GM21360 (cell line): ENCODE measurements around the gene BPIFB4.
"Not testable (repeated sequence)": the region's sequence is repeated elsewhere in the genome, so short reads cannot be mapped to it uniquely, and the experiment has no call there.

Experiments used
- ATAC-seq: cut with Tn5 transposase; IDR thresholded peaks from one replicate; pipeline ENCODE4 v1.9.1; 2021; ENCODE audit warnings: mild to moderate bottlenecking, moderate library complexity; ENCODE audit not compliant: unreplicated experiment

Gene BPIFB4

DNA sequence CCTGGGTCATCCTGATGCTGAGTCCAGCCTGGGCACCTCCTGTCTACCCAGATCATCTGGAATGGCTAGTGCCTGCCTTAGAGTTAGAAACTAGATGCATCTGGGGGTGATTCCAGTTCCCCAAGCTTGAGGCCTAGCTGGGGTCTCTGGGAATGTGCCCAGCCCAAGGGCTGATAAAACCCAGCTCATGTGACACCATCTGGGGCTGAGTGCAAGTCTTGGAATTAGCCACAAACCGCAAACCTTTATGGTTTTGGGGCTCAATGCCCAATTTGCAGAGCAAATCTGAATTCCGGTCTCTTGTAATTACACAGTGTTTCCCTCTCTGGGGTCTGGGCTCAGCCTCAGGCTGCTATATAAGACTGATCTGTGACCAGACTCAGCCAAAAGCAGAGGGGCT lies at the start of gene BPIFB4:
Gene BPIFB4, plus strand, starts transcription at position 385 of the 400 bp plus-strand sequence. CDS start 1,884 bp downstream, outside the sequence.
- ATAC-seq = no peak

DNA sequence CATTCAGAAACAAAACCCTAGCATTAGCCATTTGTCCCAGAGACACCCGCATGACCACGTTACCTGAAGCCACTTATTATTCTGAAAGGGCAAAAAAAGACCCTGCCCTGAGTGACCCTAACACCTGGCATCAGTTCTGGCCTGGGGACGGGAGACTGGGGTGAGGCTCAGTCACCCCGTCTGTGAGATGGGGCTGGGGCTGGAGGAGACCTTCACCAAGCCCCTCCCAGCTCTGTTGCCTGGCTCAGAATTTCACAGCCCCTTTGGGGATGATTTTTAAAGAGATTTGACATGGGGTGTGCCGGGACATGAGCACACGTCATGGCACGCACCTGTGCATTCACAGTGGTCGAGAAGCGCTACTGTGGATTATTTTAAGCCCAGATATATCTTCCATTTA lies 49.4 kb upstream of the BPIFB4 start:
- ATAC-seq = no peak

DNA sequence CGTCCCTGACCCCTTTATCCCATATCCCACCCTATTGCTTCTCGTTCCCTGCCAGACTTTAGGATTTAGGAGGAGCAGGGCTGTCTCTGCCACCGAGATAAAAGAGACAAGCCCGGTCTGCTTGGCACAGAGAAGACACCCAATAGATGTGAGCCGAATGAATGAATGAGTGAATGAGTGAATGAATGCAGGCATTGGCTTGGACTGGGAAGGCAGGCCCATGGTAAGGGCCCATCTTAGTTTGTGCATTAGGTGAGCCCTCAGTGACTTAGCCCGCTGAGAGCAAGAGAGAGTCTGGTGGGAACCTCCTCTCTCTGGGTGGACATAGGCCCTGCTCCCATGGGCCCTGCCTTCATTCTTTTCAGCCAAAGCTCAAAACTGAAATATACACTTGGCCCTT lies 48.9 kb upstream of the BPIFB4 start:
- no peak for ATAC-seq

DNA sequence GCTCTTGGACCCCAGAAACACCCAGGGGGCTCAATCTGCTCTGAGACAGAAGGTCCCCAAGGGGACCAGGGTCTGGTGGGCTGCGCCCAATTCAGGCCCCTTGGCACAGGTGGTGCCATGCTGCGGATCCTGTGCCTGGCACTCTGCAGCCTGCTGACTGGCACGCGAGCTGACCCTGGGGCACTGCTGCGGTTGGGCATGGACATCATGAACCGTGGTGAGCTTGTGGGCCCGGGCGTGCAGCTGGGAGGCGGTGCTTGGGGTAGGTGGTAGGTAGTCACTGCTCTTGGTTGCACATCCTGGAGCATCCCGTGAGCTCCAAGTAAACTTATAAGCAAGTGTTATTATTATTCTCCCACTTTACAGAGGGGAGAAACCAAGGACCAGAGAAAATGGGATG lies 47.9 kb upstream of the BPIFB4 start, which contains the start of gene BPIFB6:
Gene BPIFB6, plus strand, starts transcription at position 118 of the 400 bp plus-strand sequence. Its CDS starts 0 bp downstream, at position 118.
- no peak for ATAC-seq

DNA sequence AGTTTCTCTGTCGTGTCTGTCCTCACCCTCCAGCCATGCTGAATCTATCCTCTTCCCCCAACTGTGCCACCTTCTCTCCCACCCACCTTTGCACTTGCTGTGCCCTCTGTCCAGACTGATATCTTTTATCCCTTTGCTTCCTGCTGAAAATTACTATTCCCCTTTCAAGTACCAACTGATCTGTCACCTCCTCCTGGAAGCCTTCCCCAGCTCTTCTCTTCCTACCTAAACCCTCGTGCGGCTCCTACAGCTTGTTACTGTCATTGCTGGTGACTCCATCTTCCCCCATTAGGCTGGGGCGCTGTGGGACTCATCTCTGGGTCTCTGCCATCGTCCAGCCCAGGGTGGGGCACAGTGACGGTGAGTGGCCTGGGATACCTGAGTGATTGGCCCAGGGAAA lies 46.9 kb upstream of the BPIFB4 start:
- no peak for ATAC-seq

DNA sequence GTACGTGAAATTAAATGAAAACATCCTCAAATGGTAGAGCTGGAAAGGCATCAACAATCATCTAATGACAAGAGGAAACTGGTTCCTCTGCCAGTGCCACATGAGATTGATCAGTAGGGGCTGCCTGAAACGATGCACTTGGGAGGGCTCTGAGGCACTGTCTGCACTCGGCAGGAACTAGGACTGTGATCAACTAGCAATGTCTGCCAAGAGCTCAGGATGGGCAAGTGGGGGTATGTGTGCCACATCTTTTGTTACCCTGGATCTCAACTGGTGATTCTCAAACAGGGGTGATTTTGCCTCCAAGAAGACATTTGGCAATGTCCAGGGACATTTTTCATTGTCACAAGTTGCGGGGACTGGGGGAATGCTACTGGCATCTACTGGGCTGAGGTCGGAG lies 46.1 kb upstream of the BPIFB4 start:
- ATAC-seq = no peak

DNA sequence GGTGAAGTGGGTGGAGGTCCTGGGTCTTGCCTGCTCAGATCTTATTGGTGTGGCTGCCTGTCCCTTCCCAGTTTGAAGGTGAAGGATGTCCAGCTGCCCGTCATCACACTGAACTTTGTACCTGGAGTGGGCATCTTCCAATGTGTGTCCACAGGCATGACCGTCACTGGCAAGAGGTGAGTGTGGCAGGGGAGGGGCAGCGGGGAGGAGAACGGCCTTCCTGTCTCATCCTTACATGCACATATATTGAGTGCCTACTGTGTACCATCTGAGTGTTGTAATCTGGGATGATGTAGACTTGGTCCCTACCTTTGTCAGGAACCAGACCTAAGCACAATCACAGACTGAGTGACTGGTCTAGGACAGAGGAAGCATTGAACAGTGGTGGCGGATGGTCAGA lies 45.3 kb upstream of the BPIFB4 start:
- ATAC-seq = no peak

DNA sequence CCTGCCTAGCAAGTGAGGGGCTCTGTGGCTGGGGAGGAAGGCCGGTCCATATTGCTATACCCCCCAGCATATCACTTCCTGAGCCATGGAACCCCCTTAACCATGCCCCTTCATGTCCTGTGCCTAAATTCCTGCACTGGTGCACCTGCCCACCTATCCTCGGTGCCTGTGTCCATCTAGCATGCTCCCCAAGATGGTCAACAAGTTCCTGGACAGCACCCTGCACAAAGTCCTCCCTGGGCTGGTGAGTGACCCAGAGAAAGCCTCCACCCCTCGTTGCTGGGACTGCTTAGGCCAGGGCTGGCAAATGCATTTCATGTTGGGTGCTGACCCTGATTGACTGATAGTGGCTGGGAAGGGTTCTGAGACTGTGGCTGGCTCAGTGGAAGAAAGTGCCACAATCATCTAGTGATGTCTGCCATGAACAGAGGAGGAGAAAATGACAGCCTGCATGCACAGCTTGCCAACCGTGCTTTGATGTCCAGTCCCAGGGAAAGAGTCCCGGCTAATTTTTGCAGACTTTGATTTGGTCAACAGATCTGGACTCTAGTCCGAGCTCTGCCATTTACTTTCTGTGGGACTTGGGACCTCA lies 44.4 kb upstream of the BPIFB4 start:
- no peak for ATAC-seq

DNA sequence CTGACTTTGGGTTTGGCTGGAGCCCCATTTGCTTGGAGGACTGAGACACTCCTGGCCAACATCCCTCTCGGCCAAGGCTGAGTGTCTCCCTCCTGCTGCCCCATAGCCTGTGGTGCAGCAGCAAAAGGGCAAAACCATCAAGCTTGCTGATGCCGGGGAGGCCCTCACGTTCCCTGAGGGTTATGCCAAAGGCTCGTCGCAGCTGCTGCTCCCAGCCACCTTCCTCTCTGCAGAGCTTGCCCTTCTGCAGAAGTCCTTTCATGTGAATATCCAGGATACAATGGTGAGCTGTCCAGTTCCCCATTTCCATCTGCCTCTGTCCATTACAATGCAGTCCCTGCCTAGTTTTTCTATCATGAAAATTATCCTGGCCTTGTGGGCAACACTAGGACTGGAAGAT lies 42.0 kb upstream of the BPIFB4 start:
- ATAC-seq = no peak

DNA sequence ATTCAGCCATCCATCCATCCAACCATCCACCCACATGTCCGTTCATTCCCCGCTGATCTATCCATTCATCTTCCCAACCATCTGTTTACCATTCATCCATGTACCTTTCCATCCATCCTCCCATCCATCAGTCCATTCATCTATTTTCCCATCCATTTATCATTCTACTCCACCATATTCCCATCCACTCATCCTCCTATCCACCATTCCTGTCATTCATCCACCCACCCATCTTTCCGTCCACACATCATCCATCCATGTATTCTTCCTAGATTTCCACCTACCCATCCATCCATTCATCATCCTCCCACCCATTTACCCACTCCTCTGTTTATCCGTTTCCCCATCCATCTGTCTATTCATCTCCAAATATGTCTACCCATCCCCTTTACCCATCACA lies 41.2 kb upstream of the BPIFB4 start:
- no peak for ATAC-seq

DNA sequence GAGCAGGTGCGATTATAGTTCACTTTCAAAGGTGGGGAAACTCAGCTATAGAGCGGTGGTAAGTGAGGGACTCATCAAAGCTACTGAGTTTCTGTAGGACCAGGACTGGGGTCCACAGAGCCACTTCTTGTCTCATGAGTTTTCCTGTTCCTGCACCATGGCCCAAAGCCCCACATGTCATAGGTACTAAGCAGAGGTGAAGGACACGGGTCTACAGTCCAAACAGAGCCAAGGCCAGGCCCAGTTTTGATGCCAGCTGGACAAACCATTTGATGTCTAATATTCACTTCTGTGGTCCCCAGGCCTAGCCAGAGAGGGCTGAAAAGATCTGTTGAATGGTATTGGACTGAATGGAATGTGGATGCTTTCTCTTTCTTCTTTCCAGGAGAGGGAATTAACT lies 37.0 kb upstream of the BPIFB4 start:
- no peak for ATAC-seq

DNA sequence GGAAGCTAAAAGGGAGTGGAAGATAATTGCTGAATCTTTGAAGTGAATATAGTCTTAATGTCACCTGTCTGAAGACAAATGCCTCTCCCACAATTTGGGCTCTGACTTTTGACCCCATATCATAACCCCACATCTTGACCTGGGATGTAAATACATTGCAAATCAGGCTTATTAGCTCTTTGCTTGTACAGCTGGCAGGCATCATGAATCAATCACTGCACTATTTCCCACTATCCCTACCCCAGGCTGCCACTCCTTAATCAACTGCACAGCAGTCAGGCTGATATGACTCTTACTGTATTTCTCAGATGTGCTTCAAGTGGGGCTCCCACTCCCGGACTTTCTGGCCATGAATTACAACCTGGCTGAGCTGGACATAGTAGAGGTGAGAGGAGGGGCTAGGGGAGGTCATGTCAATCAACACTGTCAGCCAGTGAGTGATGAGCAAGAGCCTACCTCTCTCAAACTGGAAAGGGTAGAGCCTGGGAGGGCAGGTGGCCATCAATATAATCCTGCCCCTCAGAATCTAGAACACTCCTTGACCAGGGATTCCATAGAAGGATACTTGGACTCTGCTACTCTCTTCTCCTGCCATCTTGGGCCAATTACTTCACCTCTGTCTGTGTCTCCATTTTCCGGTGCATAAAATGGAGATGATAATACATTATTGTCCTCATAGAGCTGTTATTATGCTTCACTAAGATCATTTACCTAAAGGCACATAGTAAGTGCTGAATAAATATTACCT lies 36.3 kb upstream of the BPIFB4 start:
- no peak for ATAC-seq

DNA sequence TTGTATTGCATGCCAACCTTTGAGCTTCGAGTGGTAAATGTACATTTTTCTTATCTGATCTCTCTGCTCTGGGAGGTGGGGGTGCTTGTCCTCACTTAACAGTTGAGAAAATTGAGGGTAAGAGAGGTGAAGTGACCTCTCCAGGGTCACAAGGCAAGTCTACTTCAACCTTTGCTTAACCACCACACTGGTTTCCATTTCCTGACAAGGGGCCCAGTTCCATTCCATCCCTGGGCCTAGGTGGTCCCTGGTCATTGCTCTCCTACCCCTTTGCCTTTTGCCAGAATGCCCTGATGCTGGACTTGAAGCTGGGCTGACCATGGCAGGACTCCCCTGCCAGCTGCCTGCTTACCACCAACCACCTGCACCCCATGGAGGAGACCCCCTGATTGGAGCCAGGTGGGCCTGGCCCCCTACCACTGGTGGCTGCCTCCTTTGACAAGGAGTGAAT lies 35.7 kb upstream of the BPIFB4 start:
- no peak for ATAC-seq

DNA sequence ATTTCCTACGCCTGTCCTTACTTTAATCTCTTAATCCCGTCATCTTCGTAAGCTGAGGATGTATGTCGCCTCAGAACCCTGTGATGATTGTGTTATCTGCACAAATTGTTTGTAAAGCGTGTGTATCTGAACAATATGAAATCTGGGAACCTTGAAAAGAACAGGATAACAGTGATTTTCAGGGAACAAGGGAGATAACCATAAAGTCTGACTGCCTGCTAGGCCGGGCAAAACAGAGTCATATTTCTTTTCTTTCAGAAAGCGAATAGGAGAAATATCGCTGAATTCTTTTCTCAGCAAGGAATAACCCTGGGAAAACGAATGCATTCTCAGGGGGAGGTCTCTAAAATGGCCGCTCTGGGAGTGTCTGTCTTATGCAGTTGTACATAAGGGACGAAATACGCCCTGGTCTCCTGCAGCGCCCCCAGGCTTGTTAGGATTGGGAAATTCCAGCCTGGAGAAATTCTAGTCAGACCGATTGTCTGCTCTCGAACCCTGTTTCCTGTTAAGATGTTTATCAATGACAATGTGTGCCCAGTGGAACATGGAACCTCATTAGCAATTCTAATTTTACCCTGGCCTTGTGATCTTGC lies 34.2 kb upstream of the BPIFB4 start:
- ATAC-seq = not testable (repeated sequence)

DNA sequence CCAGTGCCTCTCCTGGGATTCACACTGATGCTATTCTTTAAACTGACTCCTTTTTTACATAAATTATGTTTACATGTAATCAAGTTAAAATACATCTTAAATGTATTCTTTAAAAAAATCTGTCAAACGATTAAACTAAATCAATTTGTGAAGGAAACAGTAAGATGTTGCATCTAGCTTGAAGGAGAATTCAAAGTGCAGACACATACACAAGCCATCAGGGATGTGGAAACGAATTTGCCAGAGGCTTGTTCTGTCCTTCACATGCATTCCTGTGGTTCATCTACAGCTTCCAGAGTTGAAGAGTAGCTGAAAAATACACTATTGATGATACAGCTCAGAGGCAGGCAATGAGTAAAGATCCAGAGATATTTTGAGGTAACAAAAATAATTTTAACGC lies 33.0 kb upstream of the BPIFB4 start:
- no peak for ATAC-seq

DNA sequence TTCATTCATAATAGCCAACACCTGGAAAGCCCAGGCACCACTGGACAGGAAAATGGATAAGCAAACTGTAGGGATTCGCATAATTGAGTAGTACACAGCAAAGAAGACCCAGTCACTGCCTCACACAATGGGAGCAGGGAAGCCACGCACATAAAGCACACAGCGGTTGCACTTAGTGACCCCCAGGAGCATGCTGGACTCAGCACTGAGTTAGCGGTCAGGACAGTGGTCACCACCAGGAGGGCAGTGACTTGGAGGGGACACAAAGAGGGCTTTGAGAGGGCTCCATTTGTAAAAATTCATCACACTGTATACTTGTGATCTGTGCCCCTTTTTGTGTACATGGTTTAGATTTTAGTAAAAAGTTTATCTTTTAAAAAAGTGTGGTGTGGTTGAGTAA lies 28.1 kb upstream of the BPIFB4 start:
- no peak for ATAC-seq

DNA sequence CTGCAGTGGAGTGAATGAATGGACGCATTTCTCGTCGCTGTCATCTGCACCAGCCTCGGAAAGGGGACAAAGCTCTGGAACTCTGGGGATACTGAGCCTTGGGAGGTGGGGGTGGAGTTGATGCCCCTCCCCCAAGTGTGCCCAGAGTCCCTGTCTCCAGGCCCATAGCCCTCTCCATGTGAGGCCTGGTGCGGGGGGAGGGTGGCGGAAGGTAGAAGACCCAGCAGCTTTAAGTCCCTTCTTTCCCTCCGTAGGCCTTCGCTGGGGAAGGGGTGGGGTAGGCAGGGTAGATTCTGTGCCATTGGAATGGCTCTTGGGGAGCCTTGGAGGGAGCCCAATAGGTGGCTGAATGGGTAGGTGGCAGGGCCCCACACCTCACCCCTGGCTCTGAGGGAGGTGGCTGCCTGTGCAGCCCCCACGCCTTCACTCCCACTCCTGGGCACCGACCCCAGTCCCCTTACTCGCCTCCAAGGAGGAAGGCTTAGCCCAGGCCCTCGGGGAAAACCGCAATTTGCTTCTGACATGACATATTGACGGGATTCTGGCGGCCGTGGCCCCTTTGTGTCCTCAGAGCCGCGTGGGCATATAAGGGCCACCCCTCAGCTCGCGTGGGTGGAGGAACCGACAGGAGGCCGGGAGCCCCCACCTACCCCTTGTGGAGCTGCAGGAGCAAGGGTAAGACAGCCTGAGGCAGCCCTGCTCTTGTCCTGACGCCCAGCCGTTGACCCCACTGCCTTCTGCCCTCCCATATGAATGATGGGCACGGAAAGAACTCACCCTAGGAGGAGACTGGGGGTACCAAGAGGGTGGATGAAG lies 25.9 kb upstream of the BPIFB4 start, which contains the start of gene BPIFB3:
Gene BPIFB3, plus strand, starts transcription at position 613 of the 816 bp plus-strand sequence. CDS start 1,533 bp downstream, outside the sequence.
- no peak for ATAC-seq

DNA sequence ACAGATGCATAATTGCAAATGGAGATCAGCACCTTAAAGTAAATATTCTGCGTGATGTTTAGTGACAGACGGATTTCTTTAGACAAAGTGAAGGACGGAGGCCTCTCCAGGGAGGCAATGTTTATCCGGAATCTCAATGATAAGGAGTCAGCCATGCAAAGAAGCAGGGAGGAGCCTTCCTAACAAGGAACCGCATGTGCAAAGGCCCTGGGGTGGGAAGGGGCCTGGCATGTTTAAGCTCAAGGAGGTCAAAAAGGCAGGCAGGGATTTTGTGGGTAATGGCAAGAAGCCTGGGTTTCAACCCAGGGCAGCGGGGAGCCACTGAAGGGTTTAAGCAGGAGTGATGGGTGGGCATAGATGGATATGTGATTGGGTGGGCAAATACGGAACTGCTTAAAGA lies 25.1 kb upstream of the BPIFB4 start:
- ATAC-seq = no peak

DNA sequence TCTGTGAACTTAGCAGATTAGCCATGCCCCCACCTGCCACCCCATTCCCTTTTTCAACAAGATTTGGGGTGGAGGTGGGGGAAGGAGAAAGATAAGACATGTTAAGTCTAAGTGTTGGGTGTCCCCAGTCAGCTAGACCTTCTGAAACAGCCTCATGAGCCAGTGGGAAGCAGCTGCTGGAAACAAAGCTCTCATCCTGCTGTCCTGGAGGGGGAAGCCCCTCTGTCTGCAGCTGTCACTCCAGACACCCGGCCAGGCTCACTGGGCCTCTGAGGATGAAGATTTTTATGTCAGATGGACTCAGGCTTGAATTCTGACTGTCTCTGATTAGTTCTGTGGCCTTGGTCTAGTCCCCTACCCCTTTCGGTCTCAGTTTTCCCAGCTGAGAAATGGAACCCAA lies 24.7 kb upstream of the BPIFB4 start:
- no peak for ATAC-seq

DNA sequence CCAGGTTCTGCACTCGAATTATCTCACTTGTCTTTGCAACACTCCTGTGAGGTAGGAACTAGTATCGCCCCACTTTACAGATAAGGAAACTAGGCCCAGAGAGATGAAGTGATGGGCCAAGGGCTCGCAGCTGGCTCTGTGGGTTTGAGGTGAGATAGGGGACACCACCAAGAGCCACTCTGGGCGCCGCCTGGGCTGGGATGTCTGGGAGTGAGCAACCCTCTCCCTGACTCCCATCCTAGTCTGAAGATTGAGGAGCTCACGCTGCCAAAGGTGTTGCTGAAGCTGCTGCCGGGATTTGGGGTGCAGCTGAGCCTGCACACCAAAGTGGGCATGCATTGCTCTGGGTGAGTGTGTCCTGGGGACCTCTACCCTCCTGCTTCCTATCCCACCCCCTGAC lies 20.3 kb upstream of the BPIFB4 start:
- no peak for ATAC-seq

DNA sequence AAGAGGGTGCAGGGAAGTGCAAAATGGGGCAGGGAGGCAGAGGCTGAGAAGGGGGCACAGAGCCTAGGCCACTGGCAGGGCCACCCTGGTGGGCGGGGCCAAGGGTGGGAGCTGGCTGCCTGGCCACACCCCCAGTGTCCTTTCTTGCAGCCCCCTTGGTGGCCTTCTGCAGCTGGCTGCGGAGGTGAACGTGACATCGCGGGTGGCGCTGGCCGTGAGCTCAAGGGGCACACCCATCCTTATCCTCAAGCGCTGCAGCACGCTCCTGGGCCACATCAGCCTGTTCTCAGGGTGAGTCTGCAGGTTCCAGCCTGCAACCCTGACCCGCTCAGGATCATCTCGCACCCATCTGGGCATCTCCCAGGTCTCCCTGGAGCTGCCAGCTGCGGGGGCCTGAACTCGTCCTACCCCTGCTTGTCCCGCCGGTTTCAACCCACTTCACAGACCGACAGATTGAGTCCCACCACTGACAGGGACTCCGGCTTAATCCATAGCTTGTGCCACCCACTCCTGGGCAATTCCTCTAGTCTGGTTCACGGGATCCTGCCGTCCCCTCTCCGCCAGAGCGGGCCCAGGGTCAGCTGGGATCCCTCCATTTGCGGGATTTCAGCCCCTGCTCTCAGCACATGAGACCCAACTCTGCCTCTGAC lies 19.6 kb upstream of the BPIFB4 start:
- ATAC-seq = no peak
